ENCODE results near the gene PGA3.

DNA sequence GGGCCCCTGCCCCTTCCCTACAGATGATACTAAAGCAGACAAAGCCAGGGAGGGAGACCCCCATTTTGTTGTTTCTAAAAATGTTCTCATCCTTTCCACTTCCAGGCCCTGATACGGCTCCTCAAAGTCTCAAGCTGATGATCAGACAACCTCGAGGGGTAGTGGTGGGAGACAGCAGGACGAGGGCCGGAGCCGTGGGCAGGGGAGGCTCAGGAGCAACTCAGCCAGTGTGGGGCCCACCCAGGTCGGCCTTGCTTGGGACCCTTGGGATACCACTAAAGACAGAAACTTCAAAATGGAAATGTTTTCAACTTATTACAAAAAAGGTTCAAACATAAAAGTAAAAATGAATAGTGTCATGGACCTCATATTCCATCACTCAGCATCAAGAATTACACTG lies 26.9 kb upstream of the PGA3 start:
- TF ChIP-seq, protein P1, sequence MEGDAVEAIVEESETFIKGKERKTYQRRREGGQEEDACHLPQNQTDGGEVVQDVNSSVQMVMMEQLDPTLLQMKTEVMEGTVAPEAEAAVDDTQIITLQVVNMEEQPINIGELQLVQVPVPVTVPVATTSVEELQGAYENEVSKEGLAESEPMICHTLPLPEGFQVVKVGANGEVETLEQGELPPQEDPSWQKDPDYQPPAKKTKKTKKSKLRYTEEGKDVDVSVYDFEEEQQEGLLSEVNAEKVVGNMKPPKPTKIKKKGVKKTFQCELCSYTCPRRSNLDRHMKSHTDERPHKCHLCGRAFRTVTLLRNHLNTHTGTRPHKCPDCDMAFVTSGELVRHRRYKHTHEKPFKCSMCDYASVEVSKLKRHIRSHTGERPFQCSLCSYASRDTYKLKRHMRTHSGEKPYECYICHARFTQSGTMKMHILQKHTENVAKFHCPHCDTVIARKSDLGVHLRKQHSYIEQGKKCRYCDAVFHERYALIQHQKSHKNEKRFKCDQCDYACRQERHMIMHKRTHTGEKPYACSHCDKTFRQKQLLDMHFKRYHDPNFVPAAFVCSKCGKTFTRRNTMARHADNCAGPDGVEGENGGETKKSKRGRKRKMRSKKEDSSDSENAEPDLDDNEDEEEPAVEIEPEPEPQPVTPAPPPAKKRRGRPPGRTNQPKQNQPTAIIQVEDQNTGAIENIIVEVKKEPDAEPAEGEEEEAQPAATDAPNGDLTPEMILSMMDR (IDR thresholded peaks at IDR 0.05) = no peak
- no peak for TF ChIP-seq POLR2A (IDR thresholded peaks at IDR 0.05)

Data from testis (tissue), 2 donors.